ENCODE results near the gene KL. TPM values are rescaled to one million over a fixed set of nuclear protein-coding genes. Genes with fewer than 3 reads are reported as not detected.
A peak's percentile ranks its signal among the peaks of the same experiment; 100 is the strongest.

The KL gene
- total RNA-seq, 1 donor, result under 0.01 TPM

DNA sequence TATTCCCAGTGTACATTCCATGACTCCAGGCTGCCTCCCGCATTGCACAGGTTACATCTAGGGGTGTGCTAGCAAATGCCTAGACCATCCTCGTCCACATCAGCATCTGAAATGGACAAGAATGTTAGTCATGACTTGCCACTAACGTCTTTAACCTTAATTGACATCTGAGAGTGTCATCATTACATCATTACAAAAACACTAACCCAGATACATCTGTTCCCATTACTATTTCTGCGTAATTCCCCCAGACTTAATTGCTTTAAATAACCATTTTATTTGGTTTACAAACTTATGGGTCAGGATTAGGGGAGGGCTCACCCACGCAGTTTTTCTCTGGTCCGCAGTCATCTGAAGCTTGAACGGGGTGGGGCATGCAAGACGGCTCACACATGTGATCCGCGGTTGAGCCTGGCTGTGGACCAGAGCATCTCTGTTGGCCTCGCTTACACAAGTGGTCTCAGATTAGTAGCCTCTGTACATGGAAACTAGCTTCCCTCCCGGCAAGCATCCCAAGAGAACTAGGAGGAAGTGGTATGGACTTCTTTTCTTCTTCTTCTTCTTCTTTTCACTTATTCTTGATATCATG lies 15.9 kb downstream of the KL start:
- H3K4me3 ChIP-seq (ENCODE audit: low read depth, low read length), result no peak overlapping the region
- DNase-seq (ENCODE audit: low read depth), result peak; percentile 47
- TF ChIP-seq CTCF (IDR thresholded peaks at IDR 0.05; ENCODE audit: insufficient read depth, low read depth, low read length), result no peak

GRCh38 chr13:33033051-33033812 lies 17.0 kb downstream of the KL start:
- H3K4me3 ChIP-seq (ENCODE audit: low read depth, low read length), result no peak overlapping the region
- no peak for TF ChIP-seq CTCF (IDR thresholded peaks at IDR 0.05; ENCODE audit: insufficient read depth, low read depth, low read length)
- peak; percentile 45 for DNase-seq (ENCODE audit: low read depth)

DNA sequence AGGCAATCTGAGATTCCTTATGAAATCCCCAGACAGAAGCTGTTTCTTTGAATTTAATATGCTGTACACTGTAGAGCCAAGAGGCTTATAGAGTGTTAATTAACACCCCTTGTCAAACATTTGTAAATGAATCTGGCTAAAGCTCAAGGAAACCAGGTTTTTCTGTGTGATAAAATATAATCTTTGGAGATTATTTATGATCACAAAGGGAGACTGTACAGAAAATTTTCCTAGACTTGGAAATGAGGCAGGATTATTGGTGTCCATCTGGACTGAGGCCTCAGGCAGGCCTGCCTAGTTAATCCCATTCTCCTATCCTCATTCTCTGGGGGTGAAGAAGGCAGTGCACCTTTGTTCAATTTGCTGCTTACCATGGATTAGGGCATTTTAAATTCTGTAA lies 17.8 kb downstream of the KL start:
- DNase-seq (ENCODE audit: low read depth), result no peak
- H3K4me3 ChIP-seq (ENCODE audit: low read depth, low read length), result no peak overlapping the region
- no peak for TF ChIP-seq CTCF (IDR thresholded peaks at IDR 0.05; ENCODE audit: insufficient read depth, low read depth, low read length)

- peak; percentile 61 for DNase-seq (ENCODE audit: low read depth)
- H3K4me3 ChIP-seq (ENCODE audit: low read depth, low read length), result no peak overlapping the region
- no peak for TF ChIP-seq CTCF (IDR thresholded peaks at IDR 0.05; ENCODE audit: insufficient read depth, low read depth, low read length)
These were observed 18.8 kb downstream of the KL start for GRCh38 chr13:33034882-33035520.

DNA sequence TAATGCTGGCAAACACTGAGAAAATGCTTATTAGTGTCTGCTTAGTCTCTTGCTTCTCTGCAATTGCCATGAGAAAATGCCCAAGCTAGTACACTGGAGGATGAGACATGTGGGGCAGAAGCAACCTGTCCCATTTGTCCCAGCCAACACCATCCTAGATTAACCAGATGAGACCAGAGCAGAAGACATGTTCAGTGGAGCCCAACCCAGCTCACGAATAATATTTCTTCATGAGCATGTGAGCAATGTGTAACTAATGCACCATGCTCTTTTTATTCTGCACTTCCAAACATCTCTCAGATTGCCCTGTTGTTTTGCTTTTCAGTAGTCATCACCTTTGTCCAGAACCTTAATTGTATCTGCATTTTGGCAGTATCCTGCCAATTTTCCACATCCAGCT lies 21.4 kb downstream of the KL start:
- no peak for DNase-seq (ENCODE audit: low read depth)

DNA sequence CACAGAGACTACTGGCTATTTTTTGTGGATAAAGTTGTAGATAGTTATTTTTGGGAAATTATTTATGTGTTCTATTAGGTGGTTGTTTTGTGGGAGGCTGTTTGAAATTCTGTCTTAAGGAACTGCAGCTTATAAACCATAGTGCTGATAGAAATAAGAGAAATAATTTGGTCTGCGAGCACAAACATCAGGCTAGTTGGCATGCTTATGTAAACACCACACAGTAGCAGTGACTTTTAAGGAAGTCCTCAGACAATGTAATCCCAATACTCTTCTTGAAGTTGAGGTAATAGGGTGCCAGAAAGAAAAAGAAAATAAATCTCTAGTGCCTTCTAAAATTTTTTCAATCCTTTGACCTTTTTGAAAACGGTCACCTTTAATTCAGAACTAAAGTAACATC lies 23.9 kb downstream of the KL start:
- DNase-seq (ENCODE audit: low read depth), result no peak
- H3K4me3 ChIP-seq (ENCODE audit: low read depth, low read length), result no peak overlapping the region
- no peak for TF ChIP-seq CTCF (IDR thresholded peaks at IDR 0.05; ENCODE audit: insufficient read depth, low read depth, low read length)

More for the DNA sequence above, 21.4 kb downstream of the KL start:
- H3K4me3 ChIP-seq (ENCODE audit: low read depth, low read length), result no peak overlapping the region
- no peak for TF ChIP-seq CTCF (IDR thresholded peaks at IDR 0.05; ENCODE audit: insufficient read depth, low read depth, low read length)

Measured in fibroblast of villous mesenchyme (primary cell).